Neural progenitor cell (in vitro differentiated cells): Measurements from ENCODE around the gene MRPL16.

Source experiments
- CTCF ChIP-seq: fragments of 200-600 bp; sonication (generic); IDR thresholded peaks from 2 replicates; pipeline ENCODE4 v1.5.1; 2017; ENCODE audit warnings: antibody characterized with exemption, mild to moderate bottlenecking
- EZH2 ChIP-seq: fragments of 200-600 bp; sonication (generic); IDR thresholded peaks from 2 replicates; pipeline ENCODE4 v1.6.1; 2017; ENCODE audit warnings: antibody characterized with exemption, mild to moderate bottlenecking, moderate library complexity
- EZH2phosphoT487 ChIP-seq: fragments of 200-600 bp; sonication (generic); IDR thresholded peaks from 2 replicates; pipeline ENCODE4 v1.6.1; 2017; ENCODE audit warnings: antibody characterized with exemption

- TF ChIP-seq CTCF: no peak
- no peak for TF ChIP-seq EZH2
- TF ChIP-seq EZH2phosphoT487: no peak
Observed at GRCh38 chr11:59842316-59842715, 31.7 kb upstream of the MRPL16 start.
